Neural crest cell (in vitro differentiated cells): ENCODE data around the gene FAM240A. TPM values are rescaled to one million over a fixed set of nuclear protein-coding genes. Genes with fewer than 3 reads are reported as not detected.

Experiments used
- DNase-seq: peaks from one replicate; pipeline ENCODE4 v3.0.0; 2021; ENCODE audit warnings: low read depth, mixed read lengths, low spot score
- H3K27ac Mint-ChIP-seq: one replicate; pipeline ENCODE4 v1.8.0; 2021; ENCODE audit warnings: mild to moderate bottlenecking, mixed read lengths; ENCODE audit not compliant: unreplicated experiment
- H3K27me3 Mint-ChIP-seq: 2 replicates; pipeline ENCODE4 v1.8.0; 2021; ENCODE audit warnings: low read depth, mild to moderate bottlenecking, mixed read lengths
- H3K36me3 Mint-ChIP-seq: 2 replicates; pipeline ENCODE4 v1.8.0; 2021; ENCODE audit warnings: low read depth, mild to moderate bottlenecking, mixed read lengths
- H3K4me1 Mint-ChIP-seq: 2 replicates; pipeline ENCODE4 v1.8.0; 2021; ENCODE audit warnings: mixed read lengths
- H3K4me3 Mint-ChIP-seq: one replicate; pipeline ENCODE4 v1.8.0; 2021; ENCODE audit warnings: mild to moderate bottlenecking, mixed read lengths
- H3K9me3 Mint-ChIP-seq: 2 replicates; pipeline ENCODE4 v1.8.0; 2021; ENCODE audit warnings: mixed read lengths
- CTCF ChIP-seq: fragments of 200-600 bp; sonication (generic); conservative IDR thresholded peaks from 2 replicates; pipeline ENCODE4 v1.5.0; 2021; ENCODE audit warnings: antibody characterized with exemption, mild to moderate bottlenecking
- total RNA-seq: library from RNA; stranded (reverse); gene quantifications from 2 replicates; pipeline ENCODE4 v1.2.1, GENCODE V29; 2021

Gene FAM240A
- total RNA-seq, 1 donor from 2014 or later = not detected

- peaks cover 9% of the 10 kb centered on the region for H3K27me3 Mint-ChIP-seq
- no peak overlapping the region for H3K27ac Mint-ChIP-seq
- H3K4me1 Mint-ChIP-seq = peaks cover 41% of the 10 kb centered on the region
- TF ChIP-seq CTCF = no peak
- no peaks in the 10 kb centered on the region for H3K9me3 Mint-ChIP-seq
- DNase-seq = no peak
- no peak overlapping the region for H3K4me3 Mint-ChIP-seq
- no peaks in the 10 kb centered on the region for H3K36me3 Mint-ChIP-seq
These were observed 12.2 kb downstream of the FAM240A start for GRCh38 chr3:46624533-46624932.

- TF ChIP-seq CTCF = no peak
- Mint-ChIP-seq H3K4me1 (peaks cover 42% of the 10 kb centered on the region), H3K36me3 (no peaks in the 10 kb centered on the region), H3K27me3 (peaks cover 8% of the 10 kb centered on the region), H3K27ac (no peak overlapping the region), H3K9me3 (no peaks in the 10 kb centered on the region), H3K4me3 (no peak overlapping the region)
- DNase-seq = no peak
These were observed 12.7 kb downstream of the FAM240A start for GRCh38 chr3:46624975-46625490.

- Mint-ChIP-seq H3K4me1 (peaks cover 42% of the 10 kb centered on the region), H3K27me3 (no peaks in the 10 kb centered on the region), H3K4me3 (no peak overlapping the region), H3K27ac (no peak overlapping the region), H3K36me3 (no peaks in the 10 kb centered on the region), H3K9me3 (no peaks in the 10 kb centered on the region)
- DNase-seq = no peak
- TF ChIP-seq CTCF = no peak
These were observed 13.7 kb downstream of the FAM240A start for GRCh38 chr3:46626039-46626438.

- no peak for TF ChIP-seq CTCF
- Mint-ChIP-seq H3K4me1 (peaks cover 42% of the 10 kb centered on the region), H3K36me3 (no peaks in the 10 kb centered on the region), H3K27ac (peak overlapping the region; percentile 65), H3K4me3 (no peak overlapping the region), H3K27me3 (no peaks in the 10 kb centered on the region), H3K9me3 (no peaks in the 10 kb centered on the region)
- DNase-seq = no peak
These were observed 14.8 kb downstream of the FAM240A start for GRCh38 chr3:46627078-46627477.

- no peaks in the 10 kb centered on the region for H3K36me3 Mint-ChIP-seq
- H3K4me1 Mint-ChIP-seq = peaks cover 45% of the 10 kb centered on the region
- H3K27me3 Mint-ChIP-seq = no peaks in the 10 kb centered on the region
- no peaks in the 10 kb centered on the region for H3K9me3 Mint-ChIP-seq
- no peak for TF ChIP-seq CTCF
- H3K27ac Mint-ChIP-seq = no peak overlapping the region
- no peak for DNase-seq
- H3K4me3 Mint-ChIP-seq = peak overlapping the region; percentile 10
These were observed 16.6 kb downstream of the FAM240A start for GRCh38 chr3:46628901-46629369.
